HCT116 (cell line): ENCODE data around the gene SON. TPM values are rescaled to one million over a fixed set of nuclear protein-coding genes. Genes with fewer than 3 reads are reported as not detected.

Experiments used
- ATAC-seq: fragments of 200-7000 bp; cut with Tn5 transposase; 2 replicates; pipeline ENCODE4 v1.9.1; 2020; ENCODE audit warnings: mild to moderate bottlenecking, moderate library complexity
- BruUV-seq: library from RNA; stranded (reverse); fragments of 400-500 nt; replicated peaks from 2 replicates; lab custom pipeline; 2021; lab: Mats Ljungman, UMichigan
- CTCF ChIA-PET: fragments of 300-600 bp; sonication (Branson Sonifier 250); formaldehyde crosslinking; loops from one replicate; lab custom pipeline; 2021; ENCODE audit warnings: antibody characterized with exemption; lab: Charles Lee
- POLR2A ChIA-PET: fragments of 300-600, 350-600 bp; sonication (Branson Sonifier 250); formaldehyde crosslinking; loops from one replicate; lab custom pipeline; 2021; ENCODE audit warnings: antibody characterized with exemption; lab: Charles Lee
- RAD21 ChIA-PET, 2 experiments: fragments of 300-600 bp; sonication (Branson Sonifier 250); formaldehyde crosslinking; loops; one replicate each; lab custom pipeline; 2023; ENCODE audit warnings: low total read pairs in 2 of 2; ENCODE audit not compliant: uncharacterized antibody in 2 of 2, unreplicated experiment in 2 of 2, low non-redundant PET in 1 of 2; lab: Charles Lee
- DNase-seq: peaks from one replicate; pipeline ENCODE4 v3.0.0-alpha.2; 2010; ENCODE audit warnings: low read depth, low spot score
- H2AFZ ChIP-seq: fragments of 200-600 bp; shearing (Covaris generic), sonication (generic); 2 replicates; pipeline ENCODE4 v1.6.1; 2017; ENCODE audit warnings: low read depth, mixed run types, mixed read lengths, antibody characterized with exemption, low read length; ENCODE audit not compliant: poor library complexity, severe bottlenecking
- H3K27ac ChIP-seq: 2 replicates; pipeline ENCODE4 v1.5.1; 2012; ENCODE audit warnings: low read depth, low read length
- H3K27me3 ChIP-seq: fragments of 200-600 bp; sonication (generic); 2 replicates; pipeline ENCODE4 v1.6.1; 2016; ENCODE audit warnings: mixed run types, low read length, mixed read lengths; ENCODE audit not compliant: insufficient read depth
- H3K36me3 ChIP-seq, 2 experiments: fragments of 200-500 bp in 1 of 2; fragments of 200-600 bp in 1 of 2; sonication (Bioruptor generic) in 1 of 2; sonication (generic) in 1 of 2; 2 replicates each; pipeline versions ENCODE4 v1.5.1 to v1.6.1; 2014 to 2016; ENCODE audit warnings: low read length in 2 of 2, inconsistent platforms in 1 of 2, mixed read lengths in 1 of 2, mixed run types in 1 of 2; ENCODE audit not compliant: insufficient read depth in 2 of 2, control insufficient read depth in 1 of 2
- H3K4me1 ChIP-seq, 2 experiments: fragments of 200-600 bp in 1 of 2; sonication (generic) in 1 of 2; 2 replicates each; pipeline versions ENCODE4 v1.5.1 to v1.6.1; 2012 to 2017; ENCODE audit warnings: low read length in 2 of 2, inconsistent platforms in 1 of 2, mild to moderate bottlenecking in 1 of 2, mixed read lengths in 1 of 2, mixed run types in 1 of 2, moderate library complexity in 1 of 2; ENCODE audit not compliant: insufficient read depth in 2 of 2, control insufficient read depth in 1 of 2
- H3K4me2 ChIP-seq: fragments of 200-600 bp; sonication (generic); 2 replicates; pipeline ENCODE4 v1.6.1; 2017; ENCODE audit warnings: mixed run types, low read length, mixed read lengths
- H3K4me3 ChIP-seq, 2 experiments: fragments of 200-600 bp in 1 of 2; sonication (generic) in 1 of 2; replicated peaks in 1 of 2; 2 replicates each; pipeline ENCODE4 v1.5.1; 2011 to 2016; ENCODE audit warnings: low read length in 2 of 2, control low read depth in 1 of 2, low read depth in 1 of 2, mild to moderate bottlenecking in 1 of 2, mixed read lengths in 1 of 2, mixed run types in 1 of 2
- H3K79me2 ChIP-seq: fragments of 200-600 bp; sonication (generic); 2 replicates; pipeline ENCODE4 v1.6.1; 2017; ENCODE audit warnings: mild to moderate bottlenecking, mixed run types, low read length, moderate library complexity, mixed read lengths; ENCODE audit not compliant: insufficient read depth
- H3K9ac ChIP-seq: fragments of 200-600 bp; sonication (generic); 2 replicates; pipeline ENCODE4 v1.6.1; 2016; ENCODE audit warnings: low read length, mixed read lengths
- H3K9me2 ChIP-seq: fragments of 200-600 bp; sonication (generic), shearing (Covaris generic); 2 replicates; pipeline ENCODE4 v1.6.1; 2017; ENCODE audit warnings: mixed run types, mild to moderate bottlenecking, moderate library complexity; ENCODE audit not compliant: insufficient read depth
- H3K9me3 ChIP-seq, 2 experiments: fragments of 200-500 bp in 1 of 2; fragments of 200-600 bp in 1 of 2; sonication (Bioruptor generic) in 1 of 2; sonication (generic) in 1 of 2; 2 replicates each; pipeline ENCODE4 v1.6.1; 2014 to 2017; ENCODE audit warnings: low read length in 2 of 2, mixed read lengths in 2 of 2, inconsistent platforms in 1 of 2, low read depth in 1 of 2, mild to moderate bottlenecking in 1 of 2, mixed run types in 1 of 2, moderate library complexity in 1 of 2; ENCODE audit not compliant: control insufficient read depth in 1 of 2, insufficient read depth in 1 of 2
- H4K20me1 ChIP-seq: fragments of 200-600 bp; sonication (generic), shearing (Covaris generic); 2 replicates; pipeline ENCODE4 v1.6.1; 2017; ENCODE audit warnings: mixed run types, mild to moderate bottlenecking, moderate library complexity; ENCODE audit not compliant: insufficient read depth
- CBX3 ChIP-seq: IDR thresholded peaks from 2 replicates; pipeline ENCODE4 v1.6.1; 2012; ENCODE audit warnings: low read depth
- CEBPB ChIP-seq: IDR thresholded peaks from 2 replicates; pipeline ENCODE4 v1.6.1; 2012; ENCODE audit warnings: low read depth
- ELF1 ChIP-seq: IDR thresholded peaks from 2 replicates; pipeline ENCODE4 v1.6.1; 2012; ENCODE audit warnings: low read depth, borderline replicate concordance
- EZH2 ChIP-seq: fragments of 200-600 bp; sonication (generic); IDR thresholded peaks from 2 replicates; pipeline ENCODE4 v1.6.1; 2017; ENCODE audit warnings: antibody characterized with exemption, mixed run types
- EZH2phosphoT487 ChIP-seq: fragments of 200-600 bp; IDR thresholded peaks from 2 replicates; pipeline ENCODE4 v1.6.1; 2018; ENCODE audit warnings: antibody characterized with exemption, borderline replicate concordance
- FOSL1 ChIP-seq: IDR thresholded peaks from 2 replicates; pipeline ENCODE4 v1.6.1; 2012; ENCODE audit warnings: low read depth
- POLR2AphosphoS5 ChIP-seq: IDR thresholded peaks from 2 replicates; pipeline ENCODE4 v1.6.1; 2011; ENCODE audit warnings: mild to moderate bottlenecking, low read depth, low read length, moderate library complexity
- RAD21 ChIP-seq: IDR thresholded peaks from 2 replicates; pipeline ENCODE4 v1.6.1; 2012; ENCODE audit warnings: low read depth, mild to moderate bottlenecking
- SP1 ChIP-seq: IDR thresholded peaks from 2 replicates; pipeline ENCODE4 v1.6.1; 2012; ENCODE audit warnings: low read depth
- TCF7L2 ChIP-seq: IDR thresholded peaks from 2 replicates; pipeline ENCODE4 v1.7.0; 2011; ENCODE audit warnings: borderline replicate concordance, inconsistent platforms; ENCODE audit not compliant: insufficient read depth, insufficient read length; ENCODE audit errors: extremely low read depth
- YY1 ChIP-seq: IDR thresholded peaks from 2 replicates; pipeline ENCODE4 v1.6.1; 2011; ENCODE audit warnings: low read length, low read depth, moderate library complexity, mild to moderate bottlenecking; ENCODE audit not compliant: insufficient replicate concordance; ENCODE audit errors: extremely low read depth
- ZFX ChIP-seq: fragments of 450-650 bp; IDR thresholded peaks from 2 replicates; pipeline ENCODE4 v1.6.1; 2017
- ZNF274 ChIP-seq: fragments of 200-500 bp; sonication (Bioruptor generic); IDR thresholded peaks from 2 replicates; pipeline ENCODE4 v1.6.1; 2014; ENCODE audit warnings: mild to moderate bottlenecking, low read depth, low read length, inconsistent platforms
- intact Hi-C: fragments of 100-400 bp; cut with micrococcal nuclease; formaldehyde crosslinking; loops from 2 replicates; pipeline ENCODE4 v1.10.0; 2022
- total RNA-seq: library from RNA; stranded (reverse); gene quantifications from one replicate; pipeline ENCODE4 v1.2.1, GENCODE V29; 2021; ENCODE audit not compliant: unreplicated experiment
- TF ChIP-seq, protein P1 (sequence below): IDR thresholded peaks from 2 replicates; pipeline ENCODE4 v1.6.1; 2012
- TF ChIP-seq, protein P2 (sequence below): IDR thresholded peaks from 2 replicates; pipeline ENCODE4 v1.6.1; 2012

The SON gene
- total RNA-seq, 1 experiment from 2014 or later: 195 TPM

DNA sequence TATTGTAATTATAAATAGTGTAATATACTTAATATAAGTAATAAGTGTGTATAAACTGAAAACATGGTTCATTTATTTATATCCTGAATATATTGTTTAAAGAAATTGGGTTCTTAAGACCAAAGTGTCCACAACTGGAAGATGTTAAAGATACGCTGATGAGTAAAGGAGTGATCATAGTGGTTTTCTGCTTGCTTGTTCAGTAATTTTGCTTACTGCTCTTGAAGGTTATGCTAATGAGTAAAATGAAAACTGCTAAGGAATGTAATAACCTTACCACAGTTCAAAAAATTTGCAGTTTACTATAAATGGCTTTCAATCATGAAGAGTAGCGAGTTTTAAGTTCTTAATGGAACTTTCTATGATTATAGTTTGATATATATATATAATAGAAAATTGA lies 23.7 kb downstream of the SON start:
- H4K20me1 ChIP-seq: peaks cover 23% of the 10 kb centered on the region; the same call in 1 of the 2 replicates
- CTCF ChIA-PET: no interaction called here
- no TSS peak for BruUV-seq
- peaks cover 42 to 69% of the 10 kb centered on the region in 2 experiments for H3K36me3 ChIP-seq
- H3K9ac ChIP-seq: no peak overlapping the region
- intact Hi-C loops: no loop called here
- no peak overlapping the region for H3K4me2 ChIP-seq
- H3K9me3 ChIP-seq: no peaks in the 10 kb centered on the region
- no peaks in the 10 kb centered on the region for H3K4me1 ChIP-seq
- H2AFZ ChIP-seq: no peak overlapping the region
- H3K4me3 ChIP-seq: no peak overlapping the region
- no peaks in the 10 kb centered on the region for H3K27me3 ChIP-seq
- RAD21 ChIA-PET: no interaction called here
- TF ChIP-seq RAD21 (no peak), EZH2 (no peak), ELF1 (no peak), YY1 (no peak), CBX3 (no peak), CEBPB (no peak), FOSL1 (no peak), ZFX (no peak), TCF7L2 (no peak), EZH2phosphoT487 (no peak), POLR2AphosphoS5 (no peak), SP1 (no peak), ZNF274 (no peak)
- TF ChIP-seq, protein P1, sequence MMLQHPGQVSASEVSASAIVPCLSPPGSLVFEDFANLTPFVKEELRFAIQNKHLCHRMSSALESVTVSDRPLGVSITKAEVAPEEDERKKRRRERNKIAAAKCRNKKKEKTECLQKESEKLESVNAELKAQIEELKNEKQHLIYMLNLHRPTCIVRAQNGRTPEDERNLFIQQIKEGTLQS: no peak
- TF ChIP-seq, protein P2, sequence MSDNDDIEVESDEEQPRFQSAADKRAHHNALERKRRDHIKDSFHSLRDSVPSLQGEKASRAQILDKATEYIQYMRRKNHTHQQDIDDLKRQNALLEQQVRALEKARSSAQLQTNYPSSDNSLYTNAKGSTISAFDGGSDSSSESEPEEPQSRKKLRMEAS: no peak
- ATAC-seq (no peak), DNase-seq (no peak)
- POLR2A ChIA-PET: no interaction called here
- H3K27ac ChIP-seq: no peak overlapping the region
- H3K9me2 ChIP-seq: no peaks in the 10 kb centered on the region
- H3K79me2 ChIP-seq: peaks cover 94% of the 10 kb centered on the region
